HG03442 (cell line): ENCODE results near the gene E2F6.

Experiments
- ATAC-seq: cut with Tn5 transposase; IDR thresholded peaks from one replicate; pipeline ENCODE4 v1.9.1; 2021; ENCODE audit warnings: mild to moderate bottlenecking, moderate library complexity; ENCODE audit not compliant: unreplicated experiment

The E2F6 gene

DNA sequence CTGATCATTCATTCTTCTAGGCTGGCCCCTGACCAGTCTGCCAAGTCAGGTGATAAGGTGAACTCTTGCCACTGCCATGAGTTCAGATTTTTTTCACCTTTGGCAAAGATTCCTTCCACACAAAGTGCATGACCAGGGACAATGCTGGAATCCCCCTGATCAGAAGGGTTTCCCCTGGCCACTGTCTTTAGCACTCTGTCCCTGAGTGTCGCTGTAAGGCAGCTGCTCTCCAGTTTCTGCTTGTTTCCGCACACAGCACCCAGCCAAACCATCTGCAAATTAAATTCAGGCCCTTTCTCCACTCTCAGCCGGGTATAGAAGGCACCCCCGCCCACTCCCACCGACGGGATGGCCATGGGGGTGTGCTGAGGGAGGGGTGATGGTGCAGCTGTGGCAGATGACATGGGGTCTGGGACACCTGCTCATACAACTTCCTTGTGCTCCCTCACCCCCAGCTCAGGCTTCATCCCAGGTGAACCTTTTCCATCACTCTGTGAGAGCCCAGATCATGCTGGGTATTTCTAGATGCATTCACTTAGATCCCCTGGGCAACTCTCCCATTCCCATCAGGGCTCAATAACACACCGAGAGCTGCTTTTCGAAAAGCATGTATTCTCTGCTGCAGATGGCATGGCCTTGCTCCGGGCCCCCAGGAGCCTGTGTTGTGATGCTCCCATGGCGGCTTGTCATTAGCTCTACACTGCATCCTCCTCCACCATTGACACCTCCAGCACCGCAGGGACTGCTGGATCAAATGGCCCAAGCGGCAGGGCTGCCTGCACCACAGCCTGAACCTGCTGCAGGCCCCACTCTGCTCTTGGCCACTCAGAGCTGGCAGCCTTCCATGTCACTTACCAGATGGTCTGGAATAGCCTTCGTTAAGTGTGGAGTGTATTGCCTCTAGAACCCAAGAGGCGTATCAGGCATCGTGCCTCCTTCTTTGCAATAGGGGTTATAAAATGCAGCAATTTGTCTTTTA is 69.2 kb downstream of the E2F6 start:
- ATAC-seq, result no peak

DNA sequence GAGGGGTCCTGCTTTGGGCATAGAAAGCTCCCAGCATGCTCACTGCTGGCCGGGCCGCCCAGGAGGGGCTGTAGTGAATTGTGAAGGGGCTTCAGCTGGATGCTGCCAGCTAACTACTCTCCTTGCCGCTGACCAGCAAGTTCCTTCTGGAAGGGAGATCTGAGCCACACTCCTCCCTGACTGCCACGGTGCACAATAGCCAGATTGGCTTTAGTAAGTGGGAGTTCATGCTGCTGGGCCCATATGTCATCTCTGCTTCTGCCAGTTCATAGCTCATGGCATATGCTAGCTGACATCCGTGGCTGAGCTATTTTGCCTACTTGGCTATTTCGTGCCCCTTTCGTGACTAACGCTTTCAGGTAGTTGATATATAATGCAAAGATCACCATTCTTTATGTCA is 69.9 kb downstream of the E2F6 start:
- ATAC-seq, result no peak

DNA sequence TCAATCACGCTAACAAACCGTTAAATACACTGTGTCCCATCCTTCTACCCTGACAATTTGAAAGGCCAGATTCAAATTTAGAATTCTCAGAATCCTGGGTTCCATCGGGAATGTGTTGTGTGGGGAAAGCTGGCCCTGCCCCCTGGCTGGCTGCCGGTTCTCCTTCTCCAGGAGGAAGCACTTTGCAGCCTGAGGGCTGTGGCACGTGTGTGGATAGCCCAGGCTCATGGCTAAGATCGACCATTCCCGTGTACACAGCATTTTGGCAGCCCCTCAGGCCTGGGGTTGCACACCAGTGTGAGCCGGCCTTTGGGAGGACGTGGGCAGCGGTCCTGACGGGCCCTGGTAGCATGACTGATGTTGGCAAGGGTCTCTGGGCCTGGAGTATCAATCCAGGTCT is 70.6 kb downstream of the E2F6 start:
- ATAC-seq, result no peak
